Smooth muscle cell (in vitro differentiated cells): ENCODE measurements around the gene NCAPG2. TPM values are rescaled to one million over a fixed set of nuclear protein-coding genes. Genes with fewer than 3 reads are reported as not detected.

Experiments used
- DNase-seq: peaks from one replicate; lab custom pipeline; 2025; ENCODE audit not compliant: unreplicated experiment; lab: John Stamatoyannopoulos, UW
- H2AFZ ChIP-seq: fragments of 200-600 bp; sonication (generic); 2 replicates; pipeline ENCODE4 v1.6.0; 2016; ENCODE audit warnings: antibody characterized with exemption, low read depth, mild to moderate bottlenecking
- H3F3A ChIP-seq: fragments of 200-600 bp; sonication (generic); 2 replicates; pipeline ENCODE4 v1.6.0; 2017; ENCODE audit warnings: antibody characterized with exemption, low read depth
- H3K27ac ChIP-seq: fragments of 200-600 bp; sonication (generic); 2 replicates; pipeline ENCODE4 v1.5.1; 2016; ENCODE audit warnings: low read depth, mild to moderate bottlenecking
- H3K27me3 ChIP-seq: fragments of 200-600 bp; sonication (generic); 2 replicates; pipeline ENCODE4 v1.6.1; 2016; ENCODE audit warnings: low read depth, mild to moderate bottlenecking
- H3K36me3 ChIP-seq: fragments of 200-600 bp; sonication (generic); 2 replicates; pipeline ENCODE4 v1.5.1; 2016; ENCODE audit warnings: low read depth
- H3K4me1 ChIP-seq: fragments of 200-600 bp; sonication (generic); 2 replicates; pipeline ENCODE4 v1.5.1; 2016; ENCODE audit warnings: low read depth
- H3K4me2 ChIP-seq: fragments of 200-600 bp; sonication (generic); 2 replicates; pipeline ENCODE4 v1.6.0; 2016; ENCODE audit warnings: mild to moderate bottlenecking
- H3K4me3 ChIP-seq: fragments of 200-600 bp; sonication (generic); 2 replicates; pipeline ENCODE4 v1.5.1; 2016; ENCODE audit warnings: mild to moderate bottlenecking
- H3K79me2 ChIP-seq: fragments of 200-600 bp; sonication (generic); 2 replicates; pipeline ENCODE4 v1.6.0; 2016; ENCODE audit warnings: low read depth, mild to moderate bottlenecking
- H3K9ac ChIP-seq: fragments of 200-600 bp; sonication (generic); 2 replicates; pipeline ENCODE4 v1.6.0; 2016; ENCODE audit warnings: low read depth
- H3K9me3 ChIP-seq: fragments of 200-600 bp; sonication (generic); replicated peaks from 2 replicates; pipeline ENCODE4 v1.5.1; 2016; ENCODE audit warnings: low read depth
- H4K20me1 ChIP-seq: fragments of 200-600 bp; sonication (generic); 2 replicates; pipeline ENCODE4 v1.6.0; 2016; ENCODE audit warnings: low read depth
- CTCF ChIP-seq: fragments of 200-600 bp; sonication (generic); IDR thresholded peaks from 2 replicates; pipeline ENCODE4 v1.5.1; 2017; ENCODE audit warnings: borderline replicate concordance, mild to moderate bottlenecking, antibody characterized with exemption; ENCODE audit not compliant: insufficient read depth, poor library complexity, severe bottlenecking
- WGBS: methylation state at CpG from one replicate; pipeline ENCODE4 v1.1.7; 2016; ENCODE audit warnings: low lambda C conversion rate; 5-methylcytosine and 5-hydroxymethylcytosine counted together
- polyA plus RNA-seq: library from polyadenylated mRNA; unstranded; fragments of >200 nt; fragmentation: Nextera tagmentation; extraction: Ambion mirVana; gene quantifications from 2 replicates; pipeline ENCODE4 v1.2.1, GENCODE V29; 2016
- total RNA-seq: library from RNA; depleted of rRNA; stranded (reverse); fragments of >200 nt; gene quantifications from 2 replicates; pipeline ENCODE4 v1.2.3, GENCODE V29; 2014

The NCAPG2 gene
- total and polyA plus RNA-seq, 2 experiments from 2014 or later = 9.9 to 12.5 TPM

- 99% methylated on average over 3 of the region's 3 CpGs for WGBS
- H3K4me2 ChIP-seq = no peak overlapping the region
- no peak overlapping the region for H3K27ac ChIP-seq
- DNase-seq = no peak
- no peak overlapping the region for H3K4me3 ChIP-seq
- H3K36me3 ChIP-seq = peaks cover 5% of the 10 kb centered on the region
- no peaks in the 10 kb centered on the region for H3K27me3 ChIP-seq
- no peaks in the 10 kb centered on the region for H3K79me2 ChIP-seq
- H3K9me3 ChIP-seq = no peaks in the 10 kb centered on the region
- no peak for TF ChIP-seq CTCF
- peaks cover 4% of the 10 kb centered on the region for H3F3A ChIP-seq
- no peaks in the 10 kb centered on the region for H3K4me1 ChIP-seq
- peaks cover 10% of the 10 kb centered on the region for H4K20me1 ChIP-seq
- H2AFZ ChIP-seq = no peak overlapping the region
- no peak overlapping the region for H3K9ac ChIP-seq
Measured at GRCh38 chr7:158750702-158751101, 46.1 kb upstream of the NCAPG2 start.

- Histone ChIP-seq H3K27me3 (no peaks in the 10 kb centered on the region), H3K4me3 (no peak overlapping the region), H3K79me2 (no peaks in the 10 kb centered on the region), H3K36me3 (peaks cover 7% of the 10 kb centered on the region), H3K9me3 (no peaks in the 10 kb centered on the region), H3K4me1 (no peaks in the 10 kb centered on the region), H4K20me1 (peaks cover under 1% of the 10 kb centered on the region), H2AFZ (no peak overlapping the region), H3K9ac (no peak overlapping the region), H3F3A (peaks cover under 1% of the 10 kb centered on the region), H3K4me2 (no peak overlapping the region), H3K27ac (no peak overlapping the region)
- no peak for TF ChIP-seq CTCF
- WGBS = 98% methylated on average over 9 of the region's 9 CpGs
- DNase-seq = no peak
Measured at GRCh38 chr7:158749396-158749795, 44.8 kb upstream of the NCAPG2 start.

DNA sequence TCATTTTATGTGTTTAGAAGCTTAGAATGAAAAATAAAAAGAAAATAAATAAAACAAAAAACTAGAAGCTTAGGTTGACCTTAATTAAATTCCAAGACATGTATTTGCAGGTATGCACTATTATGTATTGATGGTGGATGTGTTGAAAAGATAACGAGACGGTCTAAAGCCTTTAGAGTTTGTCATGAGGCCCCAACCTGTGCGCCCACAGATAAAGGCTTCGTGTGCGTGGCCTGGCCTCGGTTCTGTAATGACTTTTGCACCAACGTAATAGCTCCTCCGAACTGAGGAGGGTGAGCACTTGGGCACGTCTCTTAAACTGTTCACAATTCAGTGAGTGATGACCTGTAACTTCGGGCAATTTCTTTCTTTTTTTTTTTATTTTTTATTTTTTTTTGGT is 43.7 kb upstream of the NCAPG2 start:
- Histone ChIP-seq H3K79me2 (no peaks in the 10 kb centered on the region), H3K36me3 (peaks cover 12% of the 10 kb centered on the region), H3F3A (no peaks in the 10 kb centered on the region), H3K4me1 (no peaks in the 10 kb centered on the region), H2AFZ (no peak overlapping the region), H3K9ac (no peak overlapping the region), H4K20me1 (no peaks in the 10 kb centered on the region), H3K27me3 (no peaks in the 10 kb centered on the region), H3K4me3 (no peak overlapping the region), H3K4me2 (no peak overlapping the region), H3K9me3 (no peaks in the 10 kb centered on the region), H3K27ac (no peak overlapping the region)
- no peak for DNase-seq
- 87% methylated on average over 10 of the region's 10 CpGs for WGBS
- TF ChIP-seq CTCF = no peak

- Histone ChIP-seq H3K4me2 (no peak overlapping the region), H3K27me3 (no peaks in the 10 kb centered on the region), H3K4me3 (no peak overlapping the region), H3K9me3 (no peaks in the 10 kb centered on the region), H3F3A (peaks cover 4% of the 10 kb centered on the region), H3K27ac (no peak overlapping the region), H3K9ac (no peak overlapping the region), H2AFZ (no peak overlapping the region), H4K20me1 (no peaks in the 10 kb centered on the region), H3K4me1 (no peaks in the 10 kb centered on the region), H3K36me3 (peaks cover 12% of the 10 kb centered on the region), H3K79me2 (no peaks in the 10 kb centered on the region)
- DNase-seq = no peak
- no peak for TF ChIP-seq CTCF
- WGBS = 95% methylated on average over 10 of the region's 10 CpGs
Measured at GRCh38 chr7:158747408-158747807, 42.8 kb upstream of the NCAPG2 start.
